ENCODE data around the gene CTNNBL1. TPM values are rescaled to one million over a fixed set of nuclear protein-coding genes. Genes with fewer than 3 reads are reported as not detected.

Gene CTNNBL1
- total and polyA plus RNA-seq, 2 of the 4 experiments (the other 2 are of a cell fraction) = 29.9 to 34.1 TPM

GRCh38 chr20:37777012-37777950 is 83.5 kb downstream of the CTNNBL1 start:
- Histone ChIP-seq H3K9me3 (ENCODE audit: control insufficient read depth, insufficient read depth, low read length) (no peaks in the 10 kb centered on the region), H3K14ac (replicated peaks; ENCODE audit: low read depth, low read length) (no peak overlapping the region), H4K5ac (ENCODE audit: low read depth, low read length) (no peak overlapping the region), H3K27ac (ENCODE audit: insufficient read depth, low read length) (no peak overlapping the region), H4K8ac (ENCODE audit: low read depth in 2 of 2, low read length in 2 of 2) (no peak overlapping the region), H3K27me3 (ENCODE audit: control insufficient read depth, insufficient read depth, low read length) (no peaks in the 10 kb centered on the region), H2BK5ac (ENCODE audit: low read depth, low read length, poor library complexity, severe bottlenecking) (no peak overlapping the region), H3K4ac (ENCODE audit: low read depth, low read length) (no peak overlapping the region), H3K23ac (ENCODE audit: low read depth, low read length) (no peak overlapping the region), H2BK20ac (ENCODE audit: low read depth, low read length) (no peak overlapping the region), H3K79me1 (ENCODE audit: low read depth in 1 of 2, low read length in 2 of 2) (no peaks in the 10 kb centered on the region), H3K9me1 (ENCODE audit: insufficient read depth, low read length) (no peaks in the 10 kb centered on the region), H2AK5ac (ENCODE audit: low read depth, low read length) (no peak overlapping the region), H3K4me1 (ENCODE audit: control insufficient read depth, insufficient read depth, low read length) (no peaks in the 10 kb centered on the region), H2BK120ac (ENCODE audit: low read depth, low read length) (no peak overlapping the region), H3K9ac (ENCODE audit: low read depth, low read length) (no peak overlapping the region), H3K4me2 (ENCODE audit: low read depth, low read length) (no peak overlapping the region), H4K91ac (ENCODE audit: insufficient read depth, low read depth, low read length) (no peak overlapping the region), H2BK15ac (ENCODE audit: low read depth, low read length) (no peak overlapping the region), H2AFZ (replicated peaks; ENCODE audit: low read length, poor library complexity) (no peak overlapping the region), H3K18ac (ENCODE audit: low read depth, low read length) (no peak overlapping the region), H3K36me3 (ENCODE audit: control insufficient read depth, insufficient read depth, low read length) (peaks cover 5% of the 10 kb centered on the region), H3K4me3 (ENCODE audit: insufficient read depth, low read depth, low read length) (no peak overlapping the region), H3K56ac (ENCODE audit: extremely low read depth, insufficient read depth, low read length) (no peak overlapping the region), H4K20me1 (ENCODE audit: insufficient read depth, low read length) (no peaks in the 10 kb centered on the region), H2AK9ac (replicated peaks; ENCODE audit: low read depth, low read length, poor library complexity) (no peak overlapping the region)
- intact Hi-C loops (cut with micrococcal nuclease) (no loop called here), dilution Hi-C loops (cut with HindIII; ENCODE audit: low sequenced_read_pairs, unreplicated experiment) (no loop called here), in situ Hi-C loops (cut with MboI; ENCODE audit: low sequenced_read_pairs) (no loop called here)
- ATAC-seq (ENCODE audit: low read depth) (no peak), DNase-seq (peak; percentile 38)
- WGBS, 2 experiments (ENCODE audit: extremely low coverage in 2 of 2, insufficient read length in 1 of 2) = 0% methylated on average over 1 of the region's 8 CpGs; no CpG with 5 or more reads in 1 of the 2 experiments
- POLR2A ChIA-PET (ENCODE audit: unreplicated experiment) = no interaction called here
- no peak for TF ChIP-seq ELK1 (IDR thresholded peaks at IDR 0.05; ENCODE audit: borderline replicate concordance, low read depth, low read length)
- no peak for TF ChIP-seq RFX5 (IDR thresholded peaks at IDR 0.05; ENCODE audit: low read depth, low read length)
- no peak for TF ChIP-seq NFE2L2 (IDR thresholded peaks at IDR 0.05; ENCODE audit: low read depth, low read length)
- TF ChIP-seq CEBPB (IDR thresholded peaks at IDR 0.05; ENCODE audit: low read depth, low read length) = no peak
- TF ChIP-seq MAFK (IDR thresholded peaks at IDR 0.05; ENCODE audit: low read depth, low read length) = no peak
- no peak for TF ChIP-seq RCOR1 (IDR thresholded peaks at IDR 0.05; ENCODE audit: insufficient replicate concordance, low read length)
- no peak for TF ChIP-seq CTCF (conservative IDR thresholded peaks at IDR 0.05; ENCODE audit: low read depth, low read length)
- no peak for TF ChIP-seq MAZ (IDR thresholded peaks at IDR 0.05; ENCODE audit: borderline replicate concordance, low read depth, low read length)
- no peak for TF ChIP-seq MXI1 (IDR thresholded peaks at IDR 0.05; ENCODE audit: borderline replicate concordance, low read depth, low read length)
- TF ChIP-seq POLR2A (IDR thresholded peaks at IDR 0.05; ENCODE audit: low read depth, low read length) = no peak
- TF ChIP-seq BHLHE40 (IDR thresholded peaks at IDR 0.05; ENCODE audit: low read depth, low read length) = no peak
- TF ChIP-seq SMC3 (IDR thresholded peaks at IDR 0.05; ENCODE audit: low read depth, low read length) = no peak
- no peak for TF ChIP-seq FOS (IDR thresholded peaks at IDR 0.05; ENCODE audit: low read depth, low read length)
- BruUV-seq (replicated peaks) = no TSS peak
- CTCF ChIA-PET = interaction anchor here (0.5 kb wide), 1 partner anchor 202 kb away, joined by 8 read pairs; no protein-coding TSS in a partner anchor
